Stimulated activated CD4-positive, alpha-beta T cell treated with anti-CD3 and anti-CD28 coated beads, TNF-alpha, amount 100 ng/mL, for 24 hours (primary cell): ENCODE results near the gene AK3.
A peak's percentile ranks its signal among the peaks of the same experiment; 100 is the strongest.

Experiments used
- DNase-seq, 3 experiments: peaks; one replicate each; pipeline ENCODE4 v3.0.0-alpha.2; 2020; ENCODE audit warnings: low read depth in 3 of 3

The AK3 gene

DNA sequence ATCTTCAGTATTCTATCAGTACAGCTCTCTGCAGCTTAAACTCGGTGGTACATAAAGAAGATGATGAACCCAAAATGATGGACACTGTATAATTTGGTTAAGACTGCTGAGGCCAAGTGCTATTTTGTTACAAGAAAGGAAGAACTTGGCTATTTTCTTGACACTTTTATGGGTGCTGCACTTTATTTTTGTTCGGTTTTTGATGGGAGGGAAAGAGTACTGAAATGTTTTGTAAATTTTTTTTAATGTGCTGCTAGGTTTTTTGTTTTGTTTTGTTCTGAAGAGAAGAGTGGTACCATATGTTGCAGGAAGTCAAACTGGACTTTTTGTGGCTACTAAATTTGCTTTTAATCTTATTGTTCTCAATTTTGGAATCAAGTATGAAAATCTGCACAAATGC, 35.0 kb downstream of the AK3 start:
- DNase-seq: no peak

GRCh38 chr9:4704129-4704528, 36.9 kb downstream of the AK3 start:
- no peak for DNase-seq

DNA sequence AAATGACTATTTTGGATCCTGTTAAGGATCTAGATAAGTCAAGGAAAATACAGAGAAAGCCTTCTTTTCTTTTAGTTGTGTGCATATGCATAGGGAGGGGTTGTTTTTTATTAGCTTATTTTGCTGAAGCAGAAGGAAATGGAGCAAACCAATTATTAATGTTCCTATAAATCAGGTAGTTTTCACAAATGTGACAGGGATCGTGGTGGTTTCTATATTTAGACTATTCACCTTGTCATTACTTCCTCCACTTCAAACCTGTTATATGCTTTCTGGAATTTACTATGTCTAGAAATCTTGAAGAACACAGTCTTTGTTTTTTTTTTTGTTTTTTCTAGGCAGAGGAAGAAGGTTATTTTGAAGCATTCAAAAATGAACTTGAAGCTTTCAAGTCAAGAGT, 39.5 kb downstream of the AK3 start:
- DNase-seq: no peak

GRCh38 chr9:4700932-4701331, 40.1 kb downstream of the AK3 start:
- no peak for DNase-seq

- no peak for DNase-seq
These were observed 40.9 kb downstream of the AK3 start for GRCh38 chr9:4700091-4700490.

DNA sequence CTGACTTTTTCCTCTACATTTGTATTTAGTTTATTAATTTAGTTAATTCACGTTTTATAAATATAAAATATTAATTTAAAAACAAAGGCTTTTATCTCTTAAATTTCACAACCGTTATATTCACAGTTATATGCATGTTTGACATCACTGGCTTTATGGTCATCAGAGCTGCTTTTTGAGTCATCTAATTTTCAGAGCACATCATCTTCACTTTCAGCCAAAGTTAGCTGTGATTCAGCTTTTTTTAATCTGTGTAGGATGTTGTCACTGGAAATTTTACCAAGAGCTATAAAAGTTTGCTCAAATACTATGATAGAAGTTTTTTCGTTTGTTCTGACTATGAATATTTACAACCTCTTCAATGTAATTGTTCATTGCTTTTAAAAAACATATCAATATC, 49.2 kb downstream of the AK3 start:
- no peak for DNase-seq

DNA sequence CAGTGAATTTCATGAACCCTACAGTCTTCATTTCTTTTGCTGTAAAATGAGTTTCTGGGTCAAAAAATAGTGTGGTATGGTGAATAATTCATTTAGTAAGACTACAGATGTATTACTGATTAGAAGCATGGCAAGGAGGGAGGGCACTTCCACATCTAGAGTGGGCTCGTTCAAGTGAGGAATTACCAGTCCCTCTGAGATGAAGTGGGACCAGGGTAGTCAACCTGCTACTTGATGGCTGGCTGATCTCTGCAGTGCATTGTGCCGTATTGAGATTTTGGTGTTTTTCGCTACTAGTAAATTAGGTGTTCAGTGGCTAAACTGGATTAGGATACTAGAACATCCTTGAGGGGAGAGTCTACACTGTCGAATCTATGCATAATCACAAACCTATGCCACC, 50.9 kb downstream of the AK3 start:
- DNase-seq: no peak

GRCh38 chr9:4689687-4690104, 51.3 kb downstream of the AK3 start:
- peak in 1 of 3 experiments; percentile 17 for DNase-seq

DNA sequence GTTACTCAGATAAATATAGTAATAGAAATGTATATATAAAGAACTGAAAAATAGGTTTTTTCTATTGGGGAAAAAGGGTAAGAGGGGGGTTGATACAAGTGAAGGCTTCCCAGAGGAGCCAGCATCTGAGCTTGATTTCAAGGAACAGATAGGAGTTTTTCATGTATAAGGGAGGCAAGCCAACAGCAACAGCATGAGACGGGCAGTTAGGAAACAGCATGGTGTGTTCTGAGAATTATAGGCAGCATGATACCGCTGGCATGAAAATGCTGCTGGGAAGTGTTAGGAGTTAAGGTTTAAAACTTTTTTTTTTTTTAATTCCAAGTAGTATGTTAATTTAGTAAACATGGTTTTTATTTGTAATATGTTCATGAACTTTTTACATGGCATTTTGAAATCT, 52.0 kb downstream of the AK3 start:
- no peak for DNase-seq

DNA sequence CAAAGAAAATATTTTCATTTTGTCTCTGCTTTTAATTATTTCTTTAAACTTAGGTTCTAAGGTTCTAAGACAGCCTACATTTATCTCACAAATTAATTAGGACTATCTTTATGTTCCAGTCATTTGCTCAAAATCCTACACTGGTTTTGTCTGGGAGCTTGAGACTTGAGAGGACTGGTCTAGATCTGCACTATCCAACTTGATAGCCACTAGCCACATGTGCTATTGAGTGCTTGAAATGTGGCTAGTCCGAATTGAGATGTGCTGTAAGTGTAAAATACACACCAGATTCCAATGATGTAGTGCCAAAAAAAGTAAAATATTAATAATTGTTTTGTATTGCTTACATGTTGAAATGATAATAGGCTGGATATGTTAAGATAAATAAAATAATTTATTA, 54.4 kb downstream of the AK3 start:
- DNase-seq: no peak

DNA sequence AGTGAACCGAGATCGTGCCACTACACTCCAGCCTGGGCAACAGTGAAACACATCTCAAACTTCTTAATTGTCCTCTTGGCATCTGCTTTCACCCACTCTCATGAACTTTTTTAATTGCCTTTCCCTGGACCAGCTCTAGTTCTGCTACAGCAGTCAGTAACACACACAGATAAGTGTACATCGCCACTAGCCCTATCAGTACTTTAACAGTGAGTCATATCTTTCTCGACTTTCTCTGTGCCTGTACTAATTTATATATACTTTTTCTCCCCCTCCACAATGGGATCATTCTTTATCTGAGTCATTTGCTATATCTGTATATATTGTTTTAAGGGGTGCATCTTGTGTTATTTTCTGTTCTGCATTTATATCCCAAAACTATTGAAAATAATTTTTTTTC, 54.9 kb downstream of the AK3 start:
- DNase-seq: no peak

DNA sequence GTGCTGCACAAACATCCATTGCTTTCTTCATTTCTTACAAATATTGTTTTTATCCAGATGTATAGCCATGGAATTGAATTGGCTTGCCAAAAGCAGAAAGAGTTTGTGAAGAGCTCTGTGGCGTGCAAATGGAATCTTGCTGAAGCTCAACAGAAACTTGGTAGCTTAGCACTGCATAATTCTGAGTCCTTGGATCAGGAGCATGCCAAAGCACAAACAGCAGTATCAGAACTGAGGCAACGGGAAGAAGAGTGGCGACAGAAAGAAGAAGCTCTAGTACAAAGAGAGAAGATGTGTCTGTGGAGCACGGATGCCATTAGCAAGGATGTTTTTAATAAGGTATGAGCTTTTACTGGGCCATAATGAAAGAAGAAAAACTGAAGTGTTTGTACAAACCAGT, 56.2 kb downstream of the AK3 start:
- no peak for DNase-seq

DNA sequence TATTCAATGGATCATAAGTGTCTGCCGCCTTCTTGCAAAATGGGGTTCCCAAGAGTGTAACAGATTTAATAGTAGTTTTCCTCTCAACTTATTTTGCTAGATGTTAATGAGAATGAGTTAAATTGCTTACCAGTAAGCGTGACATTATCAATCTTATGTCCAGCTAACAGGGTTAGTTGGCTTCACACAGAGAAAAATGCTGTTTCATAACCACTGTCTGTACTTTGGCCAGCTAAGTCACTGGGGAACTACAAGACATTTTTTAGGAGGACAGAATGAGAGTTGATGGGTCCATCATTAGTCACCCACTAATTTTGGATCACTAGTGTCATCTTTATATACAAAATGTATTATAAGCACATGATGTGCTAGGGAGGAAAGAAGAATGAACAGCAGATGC, 60.3 kb downstream of the AK3 start:
- DNase-seq: no peak

DNA sequence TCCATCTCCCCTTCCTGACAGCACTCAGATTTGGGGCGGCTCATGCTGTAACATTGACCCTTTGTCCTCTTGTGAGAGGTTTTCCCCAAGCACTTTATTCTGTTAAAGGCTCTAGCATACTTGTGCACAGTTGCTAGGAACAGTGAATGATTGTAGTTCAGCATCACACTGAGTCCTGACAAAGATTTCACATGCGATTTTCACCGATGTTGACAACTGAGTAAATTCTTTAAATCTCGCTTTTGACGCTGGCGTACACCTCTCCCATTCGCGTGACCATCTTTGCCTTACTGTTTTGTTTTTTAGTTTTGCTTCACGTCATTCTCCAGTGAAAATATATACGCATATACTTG, 60.9 kb downstream of the AK3 start:
- no peak for DNase-seq

DNA sequence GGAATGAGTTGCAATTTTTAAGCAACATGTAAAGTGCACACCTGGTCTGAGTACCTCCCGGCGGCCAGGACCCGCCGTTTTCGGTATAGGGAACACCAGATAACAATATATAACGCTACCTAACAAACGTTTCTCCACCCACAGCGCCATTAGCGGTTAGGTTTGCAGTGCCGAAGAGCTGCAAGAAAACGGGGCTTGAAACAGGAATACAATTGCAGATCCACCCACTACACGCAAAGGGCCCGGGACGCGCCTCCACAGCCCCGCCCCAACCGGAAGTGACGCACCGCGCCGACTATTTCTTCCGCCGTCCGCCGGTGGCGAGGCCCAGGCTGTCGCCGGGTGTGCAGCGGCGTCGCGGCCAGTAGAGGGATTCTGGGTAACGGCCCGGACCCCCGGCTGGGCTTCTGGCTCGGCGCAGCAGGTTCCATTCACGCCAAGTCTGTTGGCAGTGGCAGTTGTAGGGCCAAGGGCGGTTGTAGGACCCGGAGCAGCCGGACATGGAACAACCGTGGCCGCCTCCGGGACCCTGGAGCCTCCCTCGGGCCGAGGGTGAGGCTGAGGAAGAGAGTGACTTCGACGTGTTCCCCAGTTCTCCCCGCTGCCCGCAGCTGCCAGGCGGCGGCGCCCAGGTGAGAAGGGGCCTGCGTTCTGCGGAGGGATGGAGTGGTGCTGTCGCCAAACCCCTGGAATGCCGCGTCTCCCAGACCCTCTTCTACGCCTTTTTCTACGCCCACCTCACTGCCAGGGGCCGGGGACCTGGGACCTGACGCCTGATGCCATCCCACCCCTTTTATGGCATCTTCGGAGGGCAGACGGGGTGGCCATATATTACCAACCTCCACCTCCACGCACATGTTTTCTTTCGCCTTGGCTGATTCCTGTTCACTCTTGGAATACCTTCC, 61.5 kb downstream of the AK3 start, which contains the start of gene CDC37L1:
Gene CDC37L1, plus strand, starts transcription at position 302 of the 905 bp plus-strand sequence. Its CDS starts 199 bp downstream, at position 501.
- DNase-seq: peak; percentile 99

DNA sequence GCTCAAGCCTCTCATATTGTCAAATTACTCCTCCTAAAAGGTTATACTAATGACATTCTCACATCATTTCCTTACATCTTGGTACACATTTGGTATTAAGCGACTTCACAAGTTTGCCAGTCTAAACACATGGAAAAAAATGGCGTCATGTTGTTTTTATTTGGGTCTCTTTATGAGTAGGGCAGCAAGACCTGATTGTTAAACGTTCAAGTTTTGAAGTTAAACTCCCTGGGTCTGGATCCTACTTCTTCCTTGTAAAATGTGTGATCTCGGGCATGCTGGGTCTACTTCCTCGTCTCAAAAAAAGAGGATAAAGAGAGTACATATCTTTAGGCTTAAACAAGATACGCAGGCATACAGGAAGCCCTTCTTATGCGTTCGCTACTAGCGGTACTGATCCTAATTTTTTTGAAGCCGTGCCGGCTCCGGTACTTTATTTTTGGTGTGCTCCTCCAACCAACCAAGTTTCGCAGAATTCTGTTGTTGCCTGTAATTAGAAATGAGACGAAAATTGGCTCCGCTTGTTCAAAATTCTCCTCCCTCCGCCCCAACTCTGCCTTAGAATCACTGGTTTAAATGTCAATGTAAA, 62.2 kb downstream of the AK3 start:
- DNase-seq: no peak

DNA sequence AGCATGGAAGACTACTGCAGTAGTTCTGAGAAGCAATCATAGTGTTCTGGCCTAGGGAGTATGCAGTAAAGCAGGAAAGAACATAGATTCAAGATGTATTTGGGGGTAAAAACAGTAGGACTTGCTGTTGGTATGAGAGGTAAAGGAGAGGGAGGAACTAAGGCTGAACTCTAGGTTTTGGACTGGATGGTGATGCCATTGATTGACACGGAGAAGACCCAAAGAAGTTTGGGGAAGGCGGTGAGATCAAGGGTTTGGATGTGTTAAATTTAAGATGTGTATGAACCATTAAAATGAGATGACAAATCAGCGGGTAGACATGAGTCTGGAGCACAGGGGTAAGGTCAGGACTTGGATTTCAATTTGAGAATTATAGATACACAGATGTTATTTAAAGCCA, 63.6 kb downstream of the AK3 start:
- DNase-seq: no peak

GRCh38 chr9:4674783-4675182, 66.2 kb downstream of the AK3 start:
- DNase-seq: no peak

DNA sequence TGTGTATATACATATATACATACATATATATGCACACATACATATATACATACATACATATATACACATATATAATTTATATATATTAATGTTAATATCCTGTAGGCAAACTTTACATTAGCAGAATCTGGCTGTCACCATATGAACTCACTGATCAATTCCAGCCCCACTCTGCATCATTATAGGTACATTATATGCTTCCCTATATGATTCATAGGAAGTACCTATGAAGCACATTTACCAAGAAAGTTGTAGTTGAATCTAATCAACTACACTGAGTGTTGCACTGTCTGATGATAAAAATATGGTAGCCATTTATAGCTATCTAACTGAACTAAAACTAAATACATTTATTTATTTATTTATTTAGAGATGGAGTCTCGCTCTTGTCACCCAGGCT, 69.3 kb downstream of the AK3 start:
- no peak for DNase-seq

- DNase-seq: no peak
These were observed 70.4 kb downstream of the AK3 start for GRCh38 chr9:4670591-4670990.

DNA sequence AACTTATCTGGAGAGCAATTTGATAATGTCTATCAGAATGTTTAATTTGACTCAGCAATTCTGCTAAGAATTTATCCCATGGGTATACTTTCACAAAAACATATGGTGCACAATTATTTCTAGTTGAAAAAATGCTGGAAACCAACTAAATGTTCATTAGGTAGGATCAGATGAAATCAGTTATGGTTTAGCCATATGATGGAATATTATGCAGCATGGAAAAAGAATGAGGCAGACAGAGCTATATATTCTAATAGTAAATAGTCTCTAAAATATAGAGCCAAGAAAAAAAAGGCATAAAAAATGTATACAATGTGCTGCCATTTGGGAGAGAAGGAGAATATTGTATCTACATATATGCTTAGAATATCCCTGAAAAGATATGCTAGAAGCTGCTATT, 71.1 kb downstream of the AK3 start:
- no peak for DNase-seq

DNA sequence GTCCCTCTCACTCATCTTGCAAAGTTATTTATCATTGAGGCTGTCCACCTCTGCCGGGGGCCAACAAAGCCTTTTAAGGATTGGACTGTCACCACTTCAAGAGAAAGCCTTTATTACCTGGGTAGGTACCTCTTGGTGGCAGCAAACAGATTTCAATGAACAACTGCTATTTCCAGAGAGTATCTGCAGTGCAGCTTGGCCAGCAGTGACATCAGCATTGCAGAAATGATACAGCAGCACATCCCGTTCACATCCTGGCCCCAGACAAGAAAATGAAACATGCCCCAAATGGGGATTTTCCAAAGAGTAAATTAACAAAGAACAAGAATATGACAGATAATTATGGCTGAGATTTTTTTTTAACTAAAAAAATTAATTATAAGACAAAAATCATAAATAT, 72.4 kb downstream of the AK3 start:
- no peak for DNase-seq

GRCh38 chr9:4667681-4668080, 73.3 kb downstream of the AK3 start:
- no peak for DNase-seq
